Ishikawa (cell line): Measurements from ENCODE around the gene NAPA.
A peak's percentile ranks its signal among the peaks of the same experiment; 100 is the strongest.

Source experiments
- CEBPB ChIP-seq: IDR thresholded peaks from 2 replicates; pipeline ENCODE4 v1.6.1; 2012
- CREB1 ChIP-seq: IDR thresholded peaks from 2 replicates; pipeline ENCODE4 v1.6.1; 2012; ENCODE audit warnings: low read depth
- EGR1 ChIP-seq: IDR thresholded peaks from 2 replicates; pipeline ENCODE4 v1.6.1; 2012
- EP300 ChIP-seq: IDR thresholded peaks from 2 replicates; pipeline ENCODE4 v1.6.1; 2012; ENCODE audit warnings: borderline replicate concordance
- FOXM1 ChIP-seq: IDR thresholded peaks from 2 replicates; pipeline ENCODE4 v1.6.1; 2012; ENCODE audit warnings: low read depth, borderline replicate concordance
- MAX ChIP-seq: IDR thresholded peaks from 2 replicates; pipeline ENCODE4 v1.6.1; 2012
- NFIC ChIP-seq: IDR thresholded peaks from 2 replicates; pipeline ENCODE4 v1.6.1; 2012
- RAD21 ChIP-seq: IDR thresholded peaks from 2 replicates; pipeline ENCODE4 v1.6.1; 2012; ENCODE audit warnings: low read depth
- REST ChIP-seq: IDR thresholded peaks from 2 replicates; pipeline ENCODE4 v1.6.1; 2012; ENCODE audit warnings: low read depth, mild to moderate bottlenecking
- TAF1 ChIP-seq: IDR thresholded peaks from 2 replicates; pipeline ENCODE4 v1.6.1; 2012; ENCODE audit warnings: low read depth, mild to moderate bottlenecking
- TCF12 ChIP-seq: IDR thresholded peaks from 2 replicates; pipeline ENCODE4 v1.6.1; 2012; ENCODE audit warnings: low read depth
- TEAD4 ChIP-seq: IDR thresholded peaks from 2 replicates; pipeline ENCODE4 v1.6.1; 2012
- USF1 ChIP-seq: IDR thresholded peaks from 2 replicates; pipeline ENCODE4 v1.6.1; 2012
- YY1 ChIP-seq: IDR thresholded peaks from 2 replicates; pipeline ENCODE4 v1.6.1; 2012; ENCODE audit warnings: low read depth
- ZBTB7A ChIP-seq: IDR thresholded peaks from 2 replicates; pipeline ENCODE4 v1.6.1; 2012; ENCODE audit warnings: low read depth

NAPA gene

GRCh38 chr19:47514869-47515588 lies at the start of gene NAPA:
NAPA (minus strand) TSS chr19:47515063; CDS start chr19:47514940, 123 bp downstream.
- TF ChIP-seq MAX, result peak; percentile 91
- TF ChIP-seq EP300, result 0 out of 2 replicates have a peak, but pooled peaks have one; percentile 49
- peak; percentile 3; the same call in 1 of the 2 replicates for TF ChIP-seq TEAD4
- TF ChIP-seq RAD21, result no peak; the same call in 1 of the 2 replicates
- TF ChIP-seq YY1, result no peak; the same call in 1 of the 2 replicates
- TF ChIP-seq CREB1, result peak; percentile 73
- TF ChIP-seq TCF12, result peak; percentile 32; the same call in 1 of the 2 replicates
- 0 out of 2 replicates have a peak, but pooled peaks have one; percentile 9 for TF ChIP-seq CEBPB
- TF ChIP-seq TAF1, result peak; percentile 69
- TF ChIP-seq REST, result no peak
- TF ChIP-seq NFIC, result no peak
- peak; percentile 74 for TF ChIP-seq EGR1
- TF ChIP-seq USF1, result peak; percentile 94
- no peak for TF ChIP-seq ZBTB7A
- TF ChIP-seq FOXM1, result no peak

- no peak for TF ChIP-seq TAF1
- TF ChIP-seq CREB1, result no peak
- no peak for TF ChIP-seq CEBPB
- no peak for TF ChIP-seq ZBTB7A
Measured at GRCh38 chr19:47564081-47564480, 49.2 kb upstream of the NAPA start.

GRCh38 chr19:47561440-47562057 lies 46.7 kb upstream of the NAPA start:
- no peak for TF ChIP-seq EGR1
- no peak for TF ChIP-seq FOXM1
- TF ChIP-seq TAF1, result no peak
- no peak for TF ChIP-seq REST
- TF ChIP-seq YY1, result no peak
- no peak for TF ChIP-seq MAX
- TF ChIP-seq EP300, result no peak
- no peak for TF ChIP-seq ZBTB7A
- no peak for TF ChIP-seq TEAD4
- TF ChIP-seq RAD21, result no peak
- no peak for TF ChIP-seq TCF12
- TF ChIP-seq USF1, result no peak
- no peak for TF ChIP-seq NFIC
- no peak for TF ChIP-seq CREB1
- TF ChIP-seq CEBPB, result no peak

- TF ChIP-seq TAF1 (no peak), CEBPB (no peak), RAD21 (no peak), FOXM1 (no peak), EGR1 (no peak), YY1 (no peak), USF1 (no peak)
Measured at GRCh38 chr19:47560999-47561398, 46.1 kb upstream of the NAPA start.

- TF ChIP-seq FOXM1 (no peak), REST (no peak), EP300 (no peak), RAD21 (no peak), MAX (no peak), CREB1 (no peak), TCF12 (no peak), USF1 (no peak), EGR1 (no peak), TAF1 (no peak), YY1 (no peak), NFIC (no peak), TEAD4 (no peak), CEBPB (no peak), ZBTB7A (no peak)
Measured at GRCh38 chr19:47550129-47550528, 35.3 kb upstream of the NAPA start.
